PC-9 (cell line): ENCODE measurements around the gene ULK1.

Experiments
- EZH2 ChIP-seq: fragments of 200-600 bp; sonication (generic); IDR thresholded peaks from 2 replicates; pipeline ENCODE4 v1.8.0; 2017; ENCODE audit warnings: antibody characterized with exemption, low read depth
- TF ChIP-seq, protein P1 (sequence below): fragments of 200-600 bp; sonication (generic); conservative IDR thresholded peaks from 2 replicates; pipeline ENCODE4 v1.6.1; 2017; ENCODE audit warnings: mixed run types, antibody characterized with exemption, mild to moderate bottlenecking, moderate library complexity

DNA sequence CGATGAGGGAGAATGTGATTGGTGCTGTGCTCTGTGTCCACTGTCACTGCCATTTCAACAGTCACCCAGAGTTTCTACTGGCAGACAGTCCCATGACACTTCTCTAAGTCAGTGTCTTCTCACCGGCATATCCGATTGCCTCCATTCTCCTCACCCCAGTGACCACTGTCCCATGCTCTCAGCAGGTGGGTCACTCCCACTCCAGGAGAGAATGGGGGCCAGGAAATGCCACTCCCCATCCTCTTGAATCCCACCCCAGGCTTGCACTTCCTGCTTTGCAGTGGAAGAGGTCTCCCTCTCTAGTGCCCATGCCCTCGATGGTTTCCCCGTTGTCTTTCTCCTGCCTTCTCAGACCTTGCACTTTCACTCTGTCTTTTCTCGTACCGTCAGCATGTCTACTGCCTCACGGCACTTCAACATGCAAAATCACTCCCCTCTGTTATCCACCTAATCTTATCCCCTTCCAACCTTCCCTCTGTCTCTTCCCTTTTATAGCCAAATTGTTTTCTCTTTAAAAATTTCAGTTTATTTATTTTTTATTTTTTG lies 53.1 kb downstream of the ULK1 start:
- TF ChIP-seq, protein P1, sequence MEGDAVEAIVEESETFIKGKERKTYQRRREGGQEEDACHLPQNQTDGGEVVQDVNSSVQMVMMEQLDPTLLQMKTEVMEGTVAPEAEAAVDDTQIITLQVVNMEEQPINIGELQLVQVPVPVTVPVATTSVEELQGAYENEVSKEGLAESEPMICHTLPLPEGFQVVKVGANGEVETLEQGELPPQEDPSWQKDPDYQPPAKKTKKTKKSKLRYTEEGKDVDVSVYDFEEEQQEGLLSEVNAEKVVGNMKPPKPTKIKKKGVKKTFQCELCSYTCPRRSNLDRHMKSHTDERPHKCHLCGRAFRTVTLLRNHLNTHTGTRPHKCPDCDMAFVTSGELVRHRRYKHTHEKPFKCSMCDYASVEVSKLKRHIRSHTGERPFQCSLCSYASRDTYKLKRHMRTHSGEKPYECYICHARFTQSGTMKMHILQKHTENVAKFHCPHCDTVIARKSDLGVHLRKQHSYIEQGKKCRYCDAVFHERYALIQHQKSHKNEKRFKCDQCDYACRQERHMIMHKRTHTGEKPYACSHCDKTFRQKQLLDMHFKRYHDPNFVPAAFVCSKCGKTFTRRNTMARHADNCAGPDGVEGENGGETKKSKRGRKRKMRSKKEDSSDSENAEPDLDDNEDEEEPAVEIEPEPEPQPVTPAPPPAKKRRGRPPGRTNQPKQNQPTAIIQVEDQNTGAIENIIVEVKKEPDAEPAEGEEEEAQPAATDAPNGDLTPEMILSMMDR, result no peak
- no peak for TF ChIP-seq EZH2
